HG03558 (cell line): ENCODE measurements around the gene GPR63.
A peak's percentile ranks its signal among the peaks of the same experiment; 100 is the strongest.

Source experiments
- ATAC-seq: cut with Tn5 transposase; IDR thresholded peaks from one replicate; pipeline ENCODE4 v1.9.1; 2021; ENCODE audit warnings: moderate number of reproducible peaks; ENCODE audit not compliant: unreplicated experiment; ENCODE audit errors: extremely low read depth

GPR63 gene

DNA sequence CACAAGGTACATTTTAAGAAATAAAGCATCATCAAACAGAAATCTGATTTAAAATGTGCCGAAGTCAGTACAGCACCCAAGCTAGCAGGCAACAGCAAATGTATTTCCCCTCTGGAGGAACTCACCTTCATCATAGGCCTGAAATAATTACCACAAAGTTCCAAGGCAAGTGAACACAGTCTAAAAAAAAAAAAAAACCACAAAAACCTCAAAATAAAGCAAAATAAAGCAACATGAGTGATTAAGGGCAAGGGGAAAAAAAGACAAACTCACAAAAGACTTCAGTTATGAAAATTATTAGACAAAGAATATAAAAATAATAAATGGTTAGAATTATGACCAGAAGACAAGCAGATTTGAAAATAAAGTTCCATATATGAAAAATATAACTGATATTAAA lies 10.4 kb downstream of the GPR63 start:
- ATAC-seq: no peak

DNA sequence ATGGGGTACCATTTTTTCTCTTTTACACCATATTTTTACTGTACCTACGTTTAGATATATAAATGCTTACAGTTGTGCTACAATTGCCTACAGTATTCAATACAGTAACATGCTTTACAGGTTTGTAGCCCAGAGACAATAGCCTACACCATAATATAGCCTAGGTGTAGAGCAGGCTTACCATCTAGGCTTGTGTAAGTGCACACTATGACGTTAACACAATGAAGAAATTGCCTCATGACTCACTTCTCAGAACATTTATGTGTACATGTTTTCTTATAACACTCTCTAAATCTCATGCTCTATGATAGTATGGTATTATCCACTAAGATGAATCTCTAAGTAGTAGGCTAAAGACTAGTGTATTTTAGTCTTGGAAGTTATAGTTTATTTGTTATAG lies 13.5 kb downstream of the GPR63 start:
- no peak for ATAC-seq

DNA sequence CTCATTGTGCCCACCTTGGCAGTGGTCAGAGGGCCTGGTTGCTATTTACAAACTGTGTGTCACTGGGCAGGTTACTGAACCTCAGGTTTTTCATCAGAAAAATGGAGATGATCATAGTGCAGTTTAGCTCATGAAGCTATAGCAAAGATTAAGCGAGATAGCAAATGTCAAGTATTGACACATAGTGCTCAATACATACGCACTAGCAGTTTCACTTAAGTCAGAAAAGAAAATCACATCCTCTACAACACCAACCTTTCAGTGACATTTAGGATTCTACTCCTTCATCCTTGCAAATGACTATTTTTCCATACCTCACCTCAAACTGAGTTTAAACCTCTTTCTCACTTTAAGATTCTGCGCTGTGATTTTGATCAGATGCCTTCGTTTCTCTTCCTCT lies 16.2 kb downstream of the GPR63 start:
- ATAC-seq: no peak

DNA sequence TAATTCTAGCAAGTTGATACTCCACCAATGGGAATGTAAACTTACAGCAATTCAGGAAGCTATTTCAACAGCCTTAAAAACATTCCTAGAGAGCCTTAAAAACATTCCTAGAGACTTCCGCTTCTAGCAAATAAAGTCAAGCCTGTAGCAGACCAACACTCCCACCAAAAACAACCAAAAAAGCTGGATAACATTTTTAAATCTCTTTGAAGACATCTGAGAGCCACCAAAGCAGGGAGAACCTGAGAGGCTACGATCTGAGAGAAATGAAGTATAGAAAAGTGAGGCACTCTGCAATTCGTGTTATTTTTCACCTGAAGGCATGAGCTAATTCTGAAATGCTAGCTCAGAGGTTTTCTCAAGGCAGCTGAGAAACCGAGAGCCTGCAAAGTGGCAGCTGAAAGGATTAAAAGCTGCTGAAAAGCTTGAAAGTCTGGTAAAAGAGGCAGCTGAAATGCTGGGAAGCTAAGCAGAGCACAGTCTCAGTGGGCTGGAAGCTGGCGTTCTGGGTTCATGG lies 20.9 kb downstream of the GPR63 start:
- no peak for ATAC-seq

DNA sequence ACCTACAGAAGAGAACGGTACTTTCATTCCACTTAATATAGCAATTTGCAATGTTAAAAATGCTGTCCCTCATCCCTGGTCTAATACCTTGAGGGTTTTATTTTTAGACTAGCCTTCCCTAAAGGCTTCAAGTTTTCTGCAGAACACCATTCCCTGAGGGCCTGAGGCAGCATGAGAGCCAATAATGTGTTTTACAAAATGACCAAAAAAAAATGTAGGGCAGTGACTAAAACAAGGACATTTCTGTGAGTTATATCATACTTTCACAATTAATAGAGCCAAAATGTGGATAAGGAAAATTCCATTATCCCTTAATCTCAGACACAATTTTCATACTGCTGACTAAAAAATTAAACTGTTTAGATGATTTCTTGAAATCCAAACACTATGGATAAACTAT lies 22.7 kb downstream of the GPR63 start:
- ATAC-seq: no peak

DNA sequence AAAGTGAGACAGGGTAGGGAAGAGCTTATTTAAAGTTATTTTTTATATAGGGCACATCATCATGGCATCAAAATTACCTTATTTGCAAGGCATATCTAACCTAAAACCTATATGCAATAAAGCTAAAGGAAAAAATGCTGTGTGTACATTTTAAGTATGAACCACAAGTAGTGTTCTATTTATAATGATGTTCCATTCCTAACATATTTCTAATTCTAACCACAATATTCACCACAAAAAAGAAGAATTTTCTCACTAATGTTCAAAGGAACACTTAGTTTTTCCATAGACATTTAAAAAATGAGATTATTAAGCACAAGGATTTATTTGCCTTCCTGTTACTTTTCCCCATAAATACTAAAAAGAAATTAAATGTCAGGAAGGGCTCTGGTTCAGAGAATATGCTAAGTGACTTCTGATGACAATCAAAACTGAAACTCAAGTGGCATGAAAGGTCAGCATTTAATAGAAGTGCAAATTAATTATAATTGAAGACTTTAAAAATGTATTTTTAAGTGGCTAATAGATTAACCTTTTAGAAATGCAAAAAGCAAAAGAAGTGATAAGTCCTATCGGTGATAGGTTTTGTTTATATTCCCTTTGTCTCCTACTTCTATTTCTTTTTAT lies 25.1 kb downstream of the GPR63 start:
- no peak for ATAC-seq

- no peak for ATAC-seq
Observed at GRCh38 chr6:96811670-96812069, 25.6 kb downstream of the GPR63 start.

- no peak for ATAC-seq
Observed at GRCh38 chr6:96811136-96811535, 26.1 kb downstream of the GPR63 start.

GRCh38 chr6:96809119-96809518 lies 28.2 kb downstream of the GPR63 start:
- ATAC-seq: no peak

- ATAC-seq: no peak
Observed at GRCh38 chr6:96803106-96803481, 34.2 kb downstream of the GPR63 start.

- ATAC-seq: peak; percentile 100
Observed at GRCh38 chr6:96795481-96795880, 41.8 kb downstream of the GPR63 start.

DNA sequence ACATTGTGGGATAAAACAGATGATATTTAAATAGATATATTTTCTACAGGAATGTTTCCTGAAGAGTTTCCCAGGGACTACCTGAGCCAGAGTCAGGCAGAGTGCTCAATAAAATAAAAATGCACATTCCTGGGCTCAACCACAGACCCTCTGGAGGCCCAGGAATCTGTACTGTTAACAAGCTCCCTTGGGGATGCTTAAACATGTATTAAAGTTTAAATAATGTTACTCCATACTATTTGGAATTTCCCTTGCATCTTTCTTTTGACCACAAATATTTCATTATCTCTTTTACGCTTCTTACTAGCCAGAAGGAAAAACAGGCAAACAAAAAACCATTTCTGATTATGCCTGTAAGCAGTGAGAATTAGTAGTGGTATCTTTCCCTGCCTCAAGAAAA lies 42.3 kb downstream of the GPR63 start:
- no peak for ATAC-seq

DNA sequence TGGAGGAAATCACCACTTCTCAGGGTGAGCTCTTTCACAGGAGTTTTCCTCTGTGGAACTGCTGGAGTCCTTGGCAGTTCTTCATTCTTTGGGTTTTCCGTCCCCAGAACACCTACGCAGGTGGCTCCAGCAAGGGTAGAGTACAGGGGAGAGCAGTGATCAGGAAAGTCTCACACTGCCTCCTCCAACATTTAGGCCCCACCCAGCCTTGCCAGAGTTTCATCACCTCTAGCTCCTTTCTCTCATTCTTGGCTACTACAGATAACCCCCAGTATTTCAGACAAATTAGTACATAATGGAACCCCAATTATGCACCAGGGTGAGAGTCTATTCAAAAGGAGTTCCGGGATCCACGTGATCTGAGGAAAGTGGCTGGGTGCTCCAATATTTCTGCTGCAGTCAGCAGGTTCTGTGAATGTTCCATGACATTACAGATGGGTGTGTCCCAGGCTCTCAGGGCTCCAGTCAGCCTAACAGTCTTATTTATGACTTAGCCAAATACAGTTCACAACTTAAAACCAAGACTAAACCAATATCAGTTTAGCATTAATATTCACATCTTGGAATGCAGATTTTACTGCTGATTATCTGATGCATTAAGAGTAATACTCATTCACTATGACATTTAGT lies 44.6 kb downstream of the GPR63 start:
- no peak for ATAC-seq

DNA sequence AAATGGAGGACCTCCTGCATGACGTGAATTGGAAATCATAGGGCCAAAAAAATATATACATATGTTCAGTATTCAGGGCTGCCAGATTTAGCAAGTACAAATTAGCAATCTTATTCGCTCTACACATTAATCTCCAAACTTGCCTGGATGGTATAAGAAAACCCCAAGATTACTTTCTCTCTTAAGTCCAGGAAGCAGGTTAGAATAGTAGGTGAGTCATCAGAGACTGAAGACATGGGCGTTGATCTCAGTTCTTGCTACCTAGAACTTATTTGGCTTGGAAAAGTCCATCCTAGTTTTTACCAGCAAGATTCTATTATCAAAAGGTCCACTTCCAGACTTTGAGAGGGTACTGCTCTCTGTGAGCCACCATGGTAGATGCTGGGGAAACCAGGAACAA lies 47.4 kb downstream of the GPR63 start:
- no peak for ATAC-seq

- ATAC-seq: no peak
Observed at GRCh38 chr6:96787846-96788580, 49.3 kb downstream of the GPR63 start.

- ATAC-seq: no peak
Observed at GRCh38 chr6:96786336-96786735, 50.9 kb downstream of the GPR63 start.

GRCh38 chr6:96784650-96785049 lies 52.6 kb downstream of the GPR63 start:
- no peak for ATAC-seq

DNA sequence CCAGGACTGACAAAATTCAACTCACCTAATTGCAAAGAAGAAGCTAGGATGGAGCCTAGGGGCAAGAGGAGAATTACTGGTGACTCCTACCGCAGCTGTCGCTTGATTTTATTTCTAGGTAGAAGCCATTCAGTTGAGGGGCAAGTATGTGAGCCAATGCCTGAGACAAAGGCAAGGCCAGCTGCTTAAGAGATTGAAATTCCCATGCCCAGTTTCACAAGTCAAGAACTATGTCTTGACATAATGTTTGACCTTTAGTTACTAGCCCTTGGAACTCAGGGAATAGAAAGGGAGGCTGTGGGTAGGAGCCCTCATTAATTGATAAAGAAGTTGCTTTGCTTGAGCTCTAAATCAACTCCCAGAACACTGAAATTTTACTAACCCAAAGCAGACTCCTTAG lies 54.0 kb downstream of the GPR63 start:
- no peak for ATAC-seq

DNA sequence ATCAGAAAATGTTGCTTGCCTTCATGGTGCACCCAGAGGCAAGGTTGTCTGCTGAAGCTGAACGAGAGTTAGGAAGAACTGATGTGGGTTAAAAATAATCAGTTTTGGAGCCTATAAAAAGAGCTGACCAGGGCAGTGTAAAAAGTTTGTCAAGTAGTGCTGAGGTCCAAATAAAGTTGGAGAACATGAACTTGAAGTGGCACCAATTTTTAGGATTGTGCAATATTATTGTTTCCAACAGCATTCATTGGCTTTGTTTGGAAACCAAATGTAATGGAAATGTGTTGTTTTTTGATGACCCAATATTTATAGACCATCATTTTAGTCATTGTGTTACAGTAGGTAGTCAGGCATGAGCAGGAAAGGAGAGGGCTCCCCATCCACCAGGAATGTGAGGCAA lies 55.7 kb downstream of the GPR63 start:
- no peak for ATAC-seq

DNA sequence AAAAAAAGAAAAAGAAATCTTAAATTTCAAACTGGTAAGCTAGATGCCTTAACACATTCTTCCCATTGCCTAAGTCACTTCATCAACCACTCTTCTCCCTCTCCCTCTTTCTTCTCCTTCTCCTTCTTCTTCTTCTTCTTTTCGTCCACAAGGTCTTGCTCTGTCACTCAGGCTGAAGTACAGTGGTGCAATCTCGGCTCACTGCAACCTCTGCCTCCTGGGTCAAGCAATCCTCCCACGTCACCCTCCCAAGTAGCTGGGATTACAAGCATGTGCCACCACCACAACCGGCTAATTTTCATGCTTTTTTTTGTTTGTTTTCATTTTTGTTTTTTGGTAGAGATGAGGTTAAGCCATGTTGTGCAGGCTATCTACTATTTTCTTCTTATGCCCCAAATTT lies 60.2 kb downstream of the GPR63 start:
- no peak for ATAC-seq

DNA sequence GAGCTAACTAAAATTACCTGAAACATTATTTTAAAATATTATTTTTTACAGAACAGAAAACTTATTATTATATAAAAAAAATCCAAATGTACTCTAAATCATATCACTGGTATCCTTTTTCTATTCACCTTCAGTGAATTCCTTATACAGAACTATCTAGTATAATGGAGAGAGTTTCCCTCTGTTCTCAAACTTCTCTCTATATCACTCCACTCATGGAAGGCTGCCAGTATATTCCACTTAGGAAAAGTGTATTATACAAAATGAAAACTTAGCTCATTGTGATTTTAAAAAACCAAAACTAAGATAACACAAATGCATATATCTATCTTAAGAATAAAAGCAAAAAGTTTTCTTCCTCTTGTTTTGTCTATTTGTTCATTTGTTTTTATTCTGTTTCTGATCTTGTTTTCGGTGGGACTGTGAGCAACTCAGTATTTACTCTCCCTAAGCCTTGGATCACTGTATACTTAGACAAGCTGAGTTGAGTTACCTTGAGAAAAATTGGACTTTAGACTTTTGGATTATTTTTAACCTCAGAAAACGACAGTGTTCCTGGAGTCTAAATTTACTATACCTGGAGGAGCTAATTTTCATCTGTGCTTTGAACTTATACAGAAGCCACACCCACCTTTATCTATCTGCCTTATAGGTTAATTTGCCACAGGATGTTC lies 61.4 kb downstream of the GPR63 start:
- ATAC-seq: no peak
